ENCODE results near the gene RIOK1. TPM values are rescaled to one million over a fixed set of nuclear protein-coding genes. Genes with fewer than 3 reads are reported as not detected.

The RIOK1 gene
- total and polyA plus RNA-seq, 9 of the 15 experiments (the other 6 are each of a cell fraction or from before 2014, with no cell fraction given), result 24.9 to 101 (median 52.2) TPM

DNA sequence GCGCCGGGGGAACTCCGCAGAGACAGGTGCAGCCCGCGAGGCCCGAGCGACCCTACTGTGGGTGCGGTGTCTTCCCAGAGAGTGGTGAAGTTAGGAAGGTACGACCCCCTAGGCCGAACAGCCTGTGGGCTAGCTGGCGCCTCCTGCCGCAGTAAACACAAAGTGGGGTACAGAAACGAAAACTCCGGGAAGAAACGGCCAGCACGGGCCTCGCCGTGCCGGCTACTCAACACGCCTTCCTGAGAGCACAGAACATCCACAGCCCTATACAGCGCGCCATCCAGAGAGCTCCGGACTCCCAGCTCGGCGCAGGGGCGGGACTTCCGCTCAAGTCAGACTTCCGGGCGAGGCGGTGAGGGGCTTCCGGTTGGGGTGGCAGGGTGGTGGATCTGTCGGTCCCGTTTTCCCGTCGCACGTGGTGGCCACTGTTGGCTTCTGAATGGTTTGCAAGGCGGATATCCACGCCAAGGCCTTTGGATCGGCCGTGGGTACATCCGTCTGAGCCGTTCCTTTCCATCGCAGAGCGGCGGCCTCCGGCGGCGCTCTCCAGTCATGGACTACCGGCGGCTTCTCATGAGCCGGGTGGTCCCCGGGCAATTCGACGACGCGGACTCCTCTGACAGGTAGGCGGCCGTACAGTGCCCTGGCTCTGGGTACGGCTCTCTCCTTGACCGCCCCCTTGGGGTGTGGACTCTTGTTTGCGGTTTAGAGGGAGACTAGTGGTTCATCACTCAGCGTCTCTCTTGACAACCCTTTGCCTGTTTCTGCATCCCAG lies at the start of gene RIOK1, which contains the start of gene CAGE1 (continued):
- TF ChIP-seq, protein P1, sequence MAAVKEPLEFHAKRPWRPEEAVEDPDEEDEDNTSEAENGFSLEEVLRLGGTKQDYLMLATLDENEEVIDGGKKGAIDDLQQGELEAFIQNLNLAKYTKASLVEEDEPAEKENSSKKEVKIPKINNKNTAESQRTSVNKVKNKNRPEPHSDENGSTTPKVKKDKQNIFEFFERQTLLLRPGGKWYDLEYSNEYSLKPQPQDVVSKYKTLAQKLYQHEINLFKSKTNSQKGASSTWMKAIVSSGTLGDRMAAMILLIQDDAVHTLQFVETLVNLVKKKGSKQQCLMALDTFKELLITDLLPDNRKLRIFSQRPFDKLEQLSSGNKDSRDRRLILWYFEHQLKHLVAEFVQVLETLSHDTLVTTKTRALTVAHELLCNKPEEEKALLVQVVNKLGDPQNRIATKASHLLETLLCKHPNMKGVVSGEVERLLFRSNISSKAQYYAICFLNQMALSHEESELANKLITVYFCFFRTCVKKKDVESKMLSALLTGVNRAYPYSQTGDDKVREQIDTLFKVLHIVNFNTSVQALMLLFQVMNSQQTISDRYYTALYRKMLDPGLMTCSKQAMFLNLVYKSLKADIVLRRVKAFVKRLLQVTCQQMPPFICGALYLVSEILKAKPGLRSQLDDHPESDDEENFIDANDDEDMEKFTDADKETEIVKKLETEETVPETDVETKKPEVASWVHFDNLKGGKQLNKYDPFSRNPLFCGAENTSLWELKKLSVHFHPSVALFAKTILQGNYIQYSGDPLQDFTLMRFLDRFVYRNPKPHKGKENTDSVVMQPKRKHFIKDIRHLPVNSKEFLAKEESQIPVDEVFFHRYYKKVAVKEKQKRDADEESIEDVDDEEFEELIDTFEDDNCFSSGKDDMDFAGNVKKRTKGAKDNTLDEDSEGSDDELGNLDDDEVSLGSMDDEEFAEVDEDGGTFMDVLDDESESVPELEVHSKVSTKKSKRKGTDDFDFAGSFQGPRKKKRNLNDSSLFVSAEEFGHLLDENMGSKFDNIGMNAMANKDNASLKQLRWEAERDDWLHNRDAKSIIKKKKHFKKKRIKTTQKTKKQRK (IDR thresholded peaks at IDR 0.05; ENCODE audit: borderline replicate concordance, low read depth, low read length), result no peak
- peak; percentile 75 for TF ChIP-seq RB1 (IDR thresholded peaks at IDR 0.05; ENCODE audit: low read depth)
- no peak for TF ChIP-seq BACH1 (tag; IDR thresholded peaks at IDR 0.05)
- TF ChIP-seq, protein P2, sequence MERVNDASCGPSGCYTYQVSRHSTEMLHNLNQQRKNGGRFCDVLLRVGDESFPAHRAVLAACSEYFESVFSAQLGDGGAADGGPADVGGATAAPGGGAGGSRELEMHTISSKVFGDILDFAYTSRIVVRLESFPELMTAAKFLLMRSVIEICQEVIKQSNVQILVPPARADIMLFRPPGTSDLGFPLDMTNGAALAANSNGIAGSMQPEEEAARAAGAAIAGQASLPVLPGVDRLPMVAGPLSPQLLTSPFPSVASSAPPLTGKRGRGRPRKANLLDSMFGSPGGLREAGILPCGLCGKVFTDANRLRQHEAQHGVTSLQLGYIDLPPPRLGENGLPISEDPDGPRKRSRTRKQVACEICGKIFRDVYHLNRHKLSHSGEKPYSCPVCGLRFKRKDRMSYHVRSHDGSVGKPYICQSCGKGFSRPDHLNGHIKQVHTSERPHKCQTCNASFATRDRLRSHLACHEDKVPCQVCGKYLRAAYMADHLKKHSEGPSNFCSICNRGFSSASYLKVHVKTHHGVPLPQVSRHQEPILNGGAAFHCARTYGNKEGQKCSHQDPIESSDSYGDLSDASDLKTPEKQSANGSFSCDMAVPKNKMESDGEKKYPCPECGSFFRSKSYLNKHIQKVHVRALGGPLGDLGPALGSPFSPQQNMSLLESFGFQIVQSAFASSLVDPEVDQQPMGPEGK (CRISPR knock-in tag; IDR thresholded peaks at IDR 0.05; ENCODE audit: borderline replicate concordance), result no peak
- no peak for TF ChIP-seq NR2F6 (CRISPR knock-in tag; IDR thresholded peaks at IDR 0.05)
- peak in 1 of 2 experiments; percentile 44; a peak in 1 of 4 replicates for TF ChIP-seq ETV6 (IDR thresholded peaks at IDR 0.05; ENCODE audit: borderline replicate concordance in 1 of 2, low read depth in 2 of 2, low read length in 1 of 2)
- no peak for TF ChIP-seq ETV6 (CRISPR knock-in tag; IDR thresholded peaks at IDR 0.05; ENCODE audit: borderline replicate concordance)
- TF ChIP-seq, protein P3, sequence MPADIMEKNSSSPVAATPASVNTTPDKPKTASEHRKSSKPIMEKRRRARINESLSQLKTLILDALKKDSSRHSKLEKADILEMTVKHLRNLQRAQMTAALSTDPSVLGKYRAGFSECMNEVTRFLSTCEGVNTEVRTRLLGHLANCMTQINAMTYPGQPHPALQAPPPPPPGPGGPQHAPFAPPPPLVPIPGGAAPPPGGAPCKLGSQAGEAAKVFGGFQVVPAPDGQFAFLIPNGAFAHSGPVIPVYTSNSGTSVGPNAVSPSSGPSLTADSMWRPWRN (IDR thresholded peaks at IDR 0.05; ENCODE audit: low read depth), result no peak
- no peak for TF ChIP-seq NFE2 (IDR thresholded peaks at IDR 0.05; ENCODE audit: low read depth)
- TF ChIP-seq, protein P4, sequence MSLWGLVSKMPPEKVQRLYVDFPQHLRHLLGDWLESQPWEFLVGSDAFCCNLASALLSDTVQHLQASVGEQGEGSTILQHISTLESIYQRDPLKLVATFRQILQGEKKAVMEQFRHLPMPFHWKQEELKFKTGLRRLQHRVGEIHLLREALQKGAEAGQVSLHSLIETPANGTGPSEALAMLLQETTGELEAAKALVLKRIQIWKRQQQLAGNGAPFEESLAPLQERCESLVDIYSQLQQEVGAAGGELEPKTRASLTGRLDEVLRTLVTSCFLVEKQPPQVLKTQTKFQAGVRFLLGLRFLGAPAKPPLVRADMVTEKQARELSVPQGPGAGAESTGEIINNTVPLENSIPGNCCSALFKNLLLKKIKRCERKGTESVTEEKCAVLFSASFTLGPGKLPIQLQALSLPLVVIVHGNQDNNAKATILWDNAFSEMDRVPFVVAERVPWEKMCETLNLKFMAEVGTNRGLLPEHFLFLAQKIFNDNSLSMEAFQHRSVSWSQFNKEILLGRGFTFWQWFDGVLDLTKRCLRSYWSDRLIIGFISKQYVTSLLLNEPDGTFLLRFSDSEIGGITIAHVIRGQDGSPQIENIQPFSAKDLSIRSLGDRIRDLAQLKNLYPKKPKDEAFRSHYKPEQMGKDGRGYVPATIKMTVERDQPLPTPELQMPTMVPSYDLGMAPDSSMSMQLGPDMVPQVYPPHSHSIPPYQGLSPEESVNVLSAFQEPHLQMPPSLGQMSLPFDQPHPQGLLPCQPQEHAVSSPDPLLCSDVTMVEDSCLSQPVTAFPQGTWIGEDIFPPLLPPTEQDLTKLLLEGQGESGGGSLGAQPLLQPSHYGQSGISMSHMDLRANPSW (CRISPR knock-in tag; IDR thresholded peaks at IDR 0.05), result peak; percentile 88
- TF ChIP-seq IRF2 (CRISPR knock-in tag; IDR thresholded peaks at IDR 0.05), result no peak
- TF ChIP-seq PCBP2 (IDR thresholded peaks at IDR 0.05; ENCODE audit: low read depth, low read length, poor library complexity, severe bottlenecking), result no peak
- TF ChIP-seq SNIP1 (IDR thresholded peaks at IDR 0.05; ENCODE audit: low read depth), result no peak

Data from K562 (cell line).